GM12874 (cell line): Measurements from ENCODE around the gene C1orf50.

Experiments used
- TF ChIP-seq, protein P1 (sequence below): IDR thresholded peaks from 2 replicates; pipeline ENCODE4 v1.5.1; 2011; ENCODE audit warnings: low read depth, mild to moderate bottlenecking, control low read depth, low read length, moderate library complexity; ENCODE audit not compliant: insufficient read depth

C1orf50 gene

DNA sequence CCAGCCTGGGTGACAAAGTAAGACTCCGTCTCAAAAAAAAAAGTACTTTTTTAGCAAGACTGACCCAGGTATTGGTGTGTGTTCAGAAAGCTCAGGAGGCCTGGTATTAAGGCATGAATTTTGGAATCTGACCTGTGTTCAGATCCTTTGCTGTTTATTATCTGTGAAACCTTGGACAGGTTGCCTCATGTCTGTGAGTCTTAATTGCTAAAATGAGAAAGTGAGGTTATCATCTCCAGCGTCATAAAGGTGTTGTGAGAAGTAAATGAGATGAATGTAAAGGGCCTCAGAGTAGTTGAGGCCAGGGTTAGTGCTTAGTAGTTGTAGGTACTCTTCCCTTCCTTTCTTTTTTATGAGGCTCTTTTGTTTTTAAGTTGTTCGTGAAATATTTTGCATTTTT, 2.8 kb downstream of the C1orf50 start:
- TF ChIP-seq, protein P1, sequence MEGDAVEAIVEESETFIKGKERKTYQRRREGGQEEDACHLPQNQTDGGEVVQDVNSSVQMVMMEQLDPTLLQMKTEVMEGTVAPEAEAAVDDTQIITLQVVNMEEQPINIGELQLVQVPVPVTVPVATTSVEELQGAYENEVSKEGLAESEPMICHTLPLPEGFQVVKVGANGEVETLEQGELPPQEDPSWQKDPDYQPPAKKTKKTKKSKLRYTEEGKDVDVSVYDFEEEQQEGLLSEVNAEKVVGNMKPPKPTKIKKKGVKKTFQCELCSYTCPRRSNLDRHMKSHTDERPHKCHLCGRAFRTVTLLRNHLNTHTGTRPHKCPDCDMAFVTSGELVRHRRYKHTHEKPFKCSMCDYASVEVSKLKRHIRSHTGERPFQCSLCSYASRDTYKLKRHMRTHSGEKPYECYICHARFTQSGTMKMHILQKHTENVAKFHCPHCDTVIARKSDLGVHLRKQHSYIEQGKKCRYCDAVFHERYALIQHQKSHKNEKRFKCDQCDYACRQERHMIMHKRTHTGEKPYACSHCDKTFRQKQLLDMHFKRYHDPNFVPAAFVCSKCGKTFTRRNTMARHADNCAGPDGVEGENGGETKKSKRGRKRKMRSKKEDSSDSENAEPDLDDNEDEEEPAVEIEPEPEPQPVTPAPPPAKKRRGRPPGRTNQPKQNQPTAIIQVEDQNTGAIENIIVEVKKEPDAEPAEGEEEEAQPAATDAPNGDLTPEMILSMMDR, result no peak

DNA sequence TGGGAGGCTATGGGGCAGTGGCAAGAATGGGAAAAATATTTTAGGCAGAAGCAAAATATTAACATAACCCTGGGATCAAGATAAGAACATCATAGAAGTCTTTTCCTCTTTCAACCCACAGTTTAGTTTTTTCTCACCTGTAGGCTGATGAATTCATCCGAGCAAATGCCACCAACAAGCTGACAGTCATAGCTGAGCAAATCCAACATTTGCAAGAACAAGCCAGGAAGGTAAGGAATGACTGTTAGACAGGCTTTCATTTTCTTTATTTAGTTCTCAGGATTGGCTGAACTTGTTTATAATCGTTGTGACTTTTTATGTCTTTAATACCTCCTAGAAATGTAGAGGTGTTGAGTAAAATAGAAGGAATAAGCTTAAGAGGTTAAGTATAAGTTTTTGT, 6.4 kb downstream of the C1orf50 start:
- TF ChIP-seq, protein P1, result no peak

DNA sequence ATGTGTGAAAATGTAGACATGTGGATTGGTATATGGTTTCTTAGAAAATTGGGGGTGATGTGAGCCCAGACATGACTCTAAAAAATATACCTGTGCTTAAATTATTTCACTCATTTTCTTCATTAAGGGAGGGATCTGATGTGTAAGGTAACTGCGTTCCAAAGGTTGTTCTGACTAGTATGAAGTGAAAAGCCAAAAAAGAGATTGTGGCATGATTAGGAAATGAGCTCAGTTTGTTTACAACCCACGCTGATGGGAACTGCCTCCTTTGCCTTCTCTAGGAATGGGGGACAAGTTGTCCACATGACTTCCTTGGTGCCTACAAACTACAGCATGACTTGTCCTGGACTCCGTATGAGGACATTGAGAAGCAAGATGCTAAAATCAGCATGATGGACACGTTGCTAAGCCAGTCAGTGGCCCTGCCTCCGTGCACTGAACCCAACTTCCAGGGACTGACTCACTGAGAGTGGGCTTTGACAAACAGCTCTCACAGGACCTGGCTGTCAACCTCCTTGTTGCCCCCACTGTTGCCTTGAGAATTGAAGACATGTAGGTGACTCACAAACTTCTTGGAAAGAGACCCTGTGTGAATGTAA, 8.0 kb downstream of the C1orf50 start:
- TF ChIP-seq, protein P1, result no peak

DNA sequence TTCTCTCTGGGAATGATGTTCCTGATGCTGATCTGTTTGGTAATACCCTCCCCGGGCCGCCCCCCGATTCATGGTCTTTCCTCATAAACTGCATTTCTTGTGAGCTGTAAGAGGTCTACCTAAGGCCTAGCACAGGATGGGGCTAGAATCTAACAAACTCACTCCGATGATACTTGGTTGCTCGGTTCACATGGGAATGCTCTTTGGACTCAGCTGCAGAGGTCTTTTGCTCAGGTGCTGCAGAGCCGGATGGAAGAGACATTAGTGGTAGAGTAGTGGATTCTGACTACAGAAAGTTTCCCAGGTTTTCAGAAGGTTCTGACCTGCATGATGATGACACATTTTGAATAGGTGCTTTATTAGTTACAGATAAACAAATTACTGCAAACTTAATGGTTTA, 9.5 kb downstream of the C1orf50 start:
- TF ChIP-seq, protein P1, result no peak

DNA sequence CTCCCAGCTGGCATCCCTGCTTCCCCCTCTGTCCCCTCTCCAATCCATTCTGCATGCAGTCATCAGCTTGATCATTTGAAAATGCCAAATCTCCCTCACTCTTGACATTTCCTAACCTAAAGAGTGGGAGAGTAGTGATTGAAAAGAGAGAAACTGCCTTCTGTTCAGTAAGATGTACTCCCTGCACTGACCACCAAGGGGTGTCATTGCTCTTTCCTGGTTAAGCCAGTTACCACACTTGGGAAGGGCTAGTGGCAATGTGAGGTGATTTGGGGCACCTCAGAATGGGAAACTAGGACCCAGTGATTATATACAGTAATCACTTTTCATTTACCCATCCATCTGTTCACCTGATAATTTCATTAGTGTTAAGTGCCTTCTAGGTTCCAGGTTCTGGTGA, 10.8 kb downstream of the C1orf50 start:
- TF ChIP-seq, protein P1, result peak; percentile 62

DNA sequence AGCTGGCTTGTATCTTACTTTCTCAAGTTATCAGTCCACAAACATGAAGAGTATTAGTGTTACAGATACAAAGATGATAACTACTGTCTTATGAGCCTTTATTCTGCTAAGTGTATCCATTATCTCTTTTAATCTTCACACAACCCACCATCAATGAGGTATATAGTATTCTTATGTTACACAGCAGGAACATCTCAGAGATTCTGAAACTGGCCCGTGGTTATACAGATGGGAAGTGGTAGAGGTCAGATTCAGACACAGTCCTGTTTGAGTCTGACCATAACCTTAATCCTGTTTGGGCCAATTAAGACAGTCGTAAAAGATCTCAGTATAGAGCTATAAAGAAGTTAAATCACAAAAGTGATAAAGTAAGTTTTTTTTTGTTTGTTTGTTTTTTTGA, 12.7 kb downstream of the C1orf50 start:
- TF ChIP-seq, protein P1, result no peak

DNA sequence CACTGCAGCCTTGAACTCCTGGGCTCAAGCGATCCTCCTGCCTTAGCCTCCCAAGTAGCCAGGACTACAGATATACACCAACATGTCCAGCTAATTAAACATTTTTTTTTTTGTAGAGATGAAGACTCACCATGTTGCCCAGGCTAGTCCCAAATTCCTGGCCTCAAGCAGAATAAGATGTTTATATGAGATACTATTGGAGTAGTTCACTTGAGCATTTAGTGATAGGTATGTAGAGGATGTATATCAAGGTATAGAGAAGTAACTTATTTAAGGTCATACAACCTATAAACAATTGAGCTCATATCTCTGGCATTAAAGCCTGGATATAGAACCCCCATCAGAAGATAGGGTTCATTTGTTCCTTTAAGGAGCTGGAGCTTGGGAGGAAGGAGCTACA, 13.1 kb downstream of the C1orf50 start:
- TF ChIP-seq, protein P1, result no peak

DNA sequence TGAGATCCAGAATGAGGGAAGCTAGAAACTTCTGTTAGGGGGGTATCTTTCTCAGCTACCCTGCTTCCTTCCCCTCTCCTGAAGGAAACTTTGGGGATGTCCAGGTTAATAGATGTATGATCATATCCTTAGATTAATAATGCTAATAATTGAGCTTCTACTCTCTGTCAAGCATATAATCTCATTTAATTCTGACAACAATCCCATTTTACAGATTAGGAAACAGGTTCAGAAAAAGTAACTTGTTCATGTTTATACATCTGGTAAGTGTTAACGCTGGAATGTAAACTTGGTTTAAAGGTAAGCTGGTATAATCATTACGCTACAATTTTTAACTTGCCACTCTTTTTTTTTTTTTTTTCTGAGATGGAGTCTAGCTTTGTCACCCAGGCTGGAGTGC, 16.0 kb downstream of the C1orf50 start:
- TF ChIP-seq, protein P1, result no peak
